Measurements from ENCODE around the gene CAV1. TPM values are rescaled to one million over a fixed set of nuclear protein-coding genes. Genes with fewer than 3 reads are reported as not detected.

The CAV1 gene
- total RNA-seq, 4 donors from 2014 or later = 301 to 490 (median 321) TPM

GRCh38 chr7:116538138-116538537 lies 13.3 kb downstream of the CAV1 start:
- intact Hi-C loops (cut with DNase I) = no loop called here

GRCh38 chr7:116539879-116540278 lies 15.0 kb downstream of the CAV1 start:
- H3K4me3 ChIP-seq (replicated peaks in 1 of 3) = no peak overlapping the region
- H3K36me3 ChIP-seq = peaks cover 14 to 18% of the 10 kb centered on the region in 2 donors
- no peaks in the 10 kb centered on the region for H3K27me3 ChIP-seq
- peaks cover 17% of the 10 kb centered on the region in 2 donors for H3K4me1 ChIP-seq
- no peak for DNase-seq
- H3K9me3 ChIP-seq = no peaks in the 10 kb centered on the region
- no peak for TF ChIP-seq CTCF (IDR thresholded peaks at IDR 0.05)
- TF ChIP-seq POLR2A (IDR thresholded peaks at IDR 0.05) = no peak
- WGBS, 2 donors = 87 to 97% methylated on average over 3 of the region's 3 CpGs
- intact Hi-C loops (cut with DNase I) = no loop called here
- no peak overlapping the region for H3K27ac ChIP-seq

More at GRCh38 chr7:116538138-116538537, 13.3 kb downstream of the CAV1 start:
- no peak overlapping the region for H3K4me3 ChIP-seq (replicated peaks in 1 of 3)
- no peak for DNase-seq
- H3K27me3 ChIP-seq = no peaks in the 10 kb centered on the region
- peaks cover 14 to 19% of the 10 kb centered on the region in 2 donors for H3K36me3 ChIP-seq
- no peak for TF ChIP-seq POLR2A (IDR thresholded peaks at IDR 0.05)
- TF ChIP-seq CTCF (IDR thresholded peaks at IDR 0.05) = no peak
- H3K4me1 ChIP-seq = peaks cover 14 to 15% of the 10 kb centered on the region in 2 donors
- no peak overlapping the region for H3K27ac ChIP-seq
- H3K9me3 ChIP-seq = no peaks in the 10 kb centered on the region
- 84 to 87% methylated on average over 2 of the region's 2 CpGs for WGBS, 2 donors

DNA sequence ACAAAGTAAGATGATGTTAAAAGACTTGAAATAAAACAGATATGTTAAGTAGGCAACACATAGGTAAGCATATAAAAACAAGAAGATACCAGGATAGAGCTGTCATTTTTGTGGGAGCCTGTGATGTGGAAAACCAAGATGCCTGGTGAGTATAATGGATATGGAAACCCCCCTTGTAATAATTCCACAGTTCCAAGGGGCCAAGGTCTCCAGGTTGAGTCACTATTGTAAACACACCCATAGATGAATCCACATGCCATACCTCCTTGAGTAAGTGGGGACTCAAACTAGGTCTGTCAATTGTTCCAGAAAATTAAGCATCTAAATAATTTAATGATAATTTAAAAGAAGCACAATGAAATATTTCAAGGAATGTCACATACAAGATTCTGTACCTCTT lies 15.9 kb downstream of the CAV1 start:
- Histone ChIP-seq H3K9me3 (no peaks in the 10 kb centered on the region), H3K27ac (no peak overlapping the region), H3K27me3 (no peaks in the 10 kb centered on the region), H3K36me3 (peaks cover 10 to 14% of the 10 kb centered on the region in 2 donors), H3K4me1 (peaks cover 9 to 18% of the 10 kb centered on the region in 2 donors), H3K4me3 (replicated peaks in 1 of 3) (no peak overlapping the region)
- intact Hi-C loops (cut with DNase I) = no loop called here
- TF ChIP-seq CTCF (IDR thresholded peaks at IDR 0.05) (no peak), POLR2A (IDR thresholded peaks at IDR 0.05) (no peak)
- DNase-seq = no peak

- intact Hi-C loops (cut with DNase I) = no loop called here
- peak overlapping the region in 1 of 3 donors; percentile 13 for H3K27ac ChIP-seq
- 76 to 81% methylated on average over 3 of the region's 3 CpGs for WGBS, 2 donors
Measured at GRCh38 chr7:116541951-116542350, 17.1 kb downstream of the CAV1 start.

DNA sequence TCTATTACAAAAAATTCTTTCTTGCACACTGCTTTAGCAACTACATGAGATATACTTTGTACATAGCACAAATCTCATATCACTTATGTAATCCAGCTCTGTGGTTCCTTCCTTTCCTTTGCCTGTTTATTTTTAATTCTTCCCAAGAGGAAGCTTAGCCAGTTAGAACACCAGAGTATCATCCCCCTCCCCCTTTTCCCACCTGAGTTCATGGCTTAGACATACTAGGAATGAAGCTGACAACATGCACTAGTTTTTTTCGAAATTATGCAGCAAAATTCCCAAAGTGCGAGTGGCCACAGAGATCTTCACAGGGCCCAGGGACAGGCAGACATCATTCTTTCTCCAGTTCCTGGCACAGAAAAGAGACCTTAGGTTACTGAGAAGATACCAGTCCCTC lies 17.8 kb downstream of the CAV1 start:
- intact Hi-C loops (cut with DNase I) = no loop called here
- WGBS, 2 donors = 90 to 93% methylated on average over 2 of the region's 2 CpGs
- peak overlapping the region in 1 of 3 donors; percentile 14 for H3K27ac ChIP-seq
- no peak for DNase-seq
- no peaks in the 10 kb centered on the region for H3K27me3 ChIP-seq
- no peak for TF ChIP-seq POLR2A (IDR thresholded peaks at IDR 0.05)
- no peak for TF ChIP-seq CTCF (IDR thresholded peaks at IDR 0.05)
- H3K4me1 ChIP-seq = peaks cover 13 to 18% of the 10 kb centered on the region in 2 donors
- no peaks in the 10 kb centered on the region for H3K9me3 ChIP-seq
- H3K36me3 ChIP-seq = peaks cover 6 to 13% of the 10 kb centered on the region in 2 donors
- no peak overlapping the region for H3K4me3 ChIP-seq (replicated peaks in 1 of 3)

More at GRCh38 chr7:116541951-116542350, 17.1 kb downstream of the CAV1 start:
- Histone ChIP-seq H3K4me1 (peaks cover 9 to 18% of the 10 kb centered on the region in 2 donors), H3K27me3 (no peaks in the 10 kb centered on the region), H3K36me3 (peaks cover 6 to 14% of the 10 kb centered on the region in 2 donors), H3K9me3 (no peaks in the 10 kb centered on the region), H3K4me3 (replicated peaks in 1 of 3) (no peak overlapping the region)
- no peak for TF ChIP-seq CTCF (IDR thresholded peaks at IDR 0.05)
- no peak for TF ChIP-seq POLR2A (IDR thresholded peaks at IDR 0.05)
- DNase-seq = no peak

All from thyroid gland (tissue), 4 donors.